Body of pancreas (tissue), 4 donors: ENCODE results near the gene NAPG.

Source experiments
- POLR2A ChIP-seq, 3 donors: fragments of 450-650 bp; IDR thresholded peaks; one replicate each; pipeline ENCODE4 v1.6.1; 2016; ENCODE audit warnings: antibody characterized with exemption in 3 of 3, mild to moderate bottlenecking in 2 of 3
- TF ChIP-seq, protein P1 (sequence below), 7 experiments: fragments of 450-650 bp in 4 of 7; fragments of 200-600 bp in 3 of 7; sonication (generic) in 3 of 7; IDR thresholded peaks; one replicate each; pipeline ENCODE4 v1.5.1; 2016 to 2019; ENCODE audit warnings: antibody characterized with exemption in 7 of 7

DNA sequence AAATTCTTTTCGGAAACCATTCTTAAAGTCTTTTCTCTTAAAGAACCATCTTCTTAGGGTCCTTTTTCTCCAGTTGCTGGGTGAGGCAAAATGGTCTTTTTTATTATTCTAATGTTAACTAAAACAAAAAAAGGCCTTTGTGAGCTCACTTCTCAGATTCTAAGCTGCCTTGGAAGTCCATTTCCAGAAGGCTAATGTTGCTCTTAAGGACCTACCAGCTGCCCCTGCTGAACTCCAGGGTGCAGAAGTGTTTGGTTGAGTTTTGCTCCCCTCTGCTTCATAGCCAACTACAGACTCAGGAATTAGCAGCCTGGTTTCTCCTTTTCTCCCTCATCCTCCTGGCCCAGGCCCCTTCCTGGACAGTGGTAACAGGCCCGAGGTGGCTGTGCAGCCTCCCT, 48.0 kb upstream of the NAPG start:
- TF ChIP-seq, protein P1, sequence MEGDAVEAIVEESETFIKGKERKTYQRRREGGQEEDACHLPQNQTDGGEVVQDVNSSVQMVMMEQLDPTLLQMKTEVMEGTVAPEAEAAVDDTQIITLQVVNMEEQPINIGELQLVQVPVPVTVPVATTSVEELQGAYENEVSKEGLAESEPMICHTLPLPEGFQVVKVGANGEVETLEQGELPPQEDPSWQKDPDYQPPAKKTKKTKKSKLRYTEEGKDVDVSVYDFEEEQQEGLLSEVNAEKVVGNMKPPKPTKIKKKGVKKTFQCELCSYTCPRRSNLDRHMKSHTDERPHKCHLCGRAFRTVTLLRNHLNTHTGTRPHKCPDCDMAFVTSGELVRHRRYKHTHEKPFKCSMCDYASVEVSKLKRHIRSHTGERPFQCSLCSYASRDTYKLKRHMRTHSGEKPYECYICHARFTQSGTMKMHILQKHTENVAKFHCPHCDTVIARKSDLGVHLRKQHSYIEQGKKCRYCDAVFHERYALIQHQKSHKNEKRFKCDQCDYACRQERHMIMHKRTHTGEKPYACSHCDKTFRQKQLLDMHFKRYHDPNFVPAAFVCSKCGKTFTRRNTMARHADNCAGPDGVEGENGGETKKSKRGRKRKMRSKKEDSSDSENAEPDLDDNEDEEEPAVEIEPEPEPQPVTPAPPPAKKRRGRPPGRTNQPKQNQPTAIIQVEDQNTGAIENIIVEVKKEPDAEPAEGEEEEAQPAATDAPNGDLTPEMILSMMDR (IDR thresholded peaks at IDR 0.05): no peak
- TF ChIP-seq POLR2A (IDR thresholded peaks at IDR 0.05): no peak
